Amygdala (tissue), 56 donors: ENCODE data around the gene KCNC4.

Experiments
- DNase-seq, 56 donors: peaks; one replicate each; lab custom pipeline; 2025; lab: John Stamatoyannopoulos, UW

KCNC4 gene

DNA sequence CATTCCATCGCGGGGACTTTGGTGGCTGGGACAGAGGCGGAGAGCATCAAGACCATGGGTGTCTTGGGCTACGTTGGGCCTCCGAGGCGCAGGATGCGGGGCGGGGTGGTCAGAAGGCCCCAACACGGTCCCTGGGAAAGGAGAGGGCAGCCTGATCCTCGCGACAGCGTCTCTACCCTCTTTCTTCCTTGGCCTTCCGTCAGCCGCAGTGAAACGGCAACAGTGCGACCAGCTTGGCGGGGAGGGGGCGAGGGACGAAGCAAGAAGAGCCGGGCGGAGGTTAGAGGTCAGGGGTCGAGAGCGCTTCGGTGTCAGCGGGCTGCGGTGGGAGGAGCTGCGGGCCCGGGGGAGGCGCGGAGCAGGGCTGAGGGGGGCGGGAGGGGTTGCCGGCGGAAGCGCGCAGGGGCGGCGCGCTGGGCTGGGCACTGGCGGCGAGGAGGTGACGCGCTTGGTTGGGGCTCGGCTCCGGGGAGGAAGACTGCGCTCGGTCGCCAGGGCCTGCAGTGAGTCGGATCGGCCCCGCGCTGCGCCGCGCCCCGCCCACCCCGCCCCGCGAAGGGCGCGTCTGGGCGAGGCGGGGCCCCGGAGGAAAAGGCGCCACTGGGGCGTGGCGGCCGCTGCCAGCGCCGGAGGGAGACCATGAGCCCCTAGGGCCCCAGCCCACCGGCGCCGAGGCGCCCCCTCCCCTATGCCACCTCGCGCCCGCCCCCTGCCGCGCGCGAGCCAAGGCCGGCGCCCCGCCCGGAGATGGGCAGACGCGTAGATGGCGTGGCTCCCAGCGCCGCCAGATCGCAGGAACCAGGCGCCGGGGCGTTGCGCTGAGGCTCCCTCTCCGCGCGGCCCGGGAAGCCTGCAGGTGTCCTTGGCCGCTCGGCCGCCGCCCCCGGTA lies at the start of gene KCNC4:
TSS of gene KCNC4 (plus strand) at position 600 of the 889 bp plus-strand sequence. CDS start 1,186 bp downstream, outside the sequence.
- peak in 48 of 56 donors; percentile 19 to 80 (median 63) for DNase-seq

DNA sequence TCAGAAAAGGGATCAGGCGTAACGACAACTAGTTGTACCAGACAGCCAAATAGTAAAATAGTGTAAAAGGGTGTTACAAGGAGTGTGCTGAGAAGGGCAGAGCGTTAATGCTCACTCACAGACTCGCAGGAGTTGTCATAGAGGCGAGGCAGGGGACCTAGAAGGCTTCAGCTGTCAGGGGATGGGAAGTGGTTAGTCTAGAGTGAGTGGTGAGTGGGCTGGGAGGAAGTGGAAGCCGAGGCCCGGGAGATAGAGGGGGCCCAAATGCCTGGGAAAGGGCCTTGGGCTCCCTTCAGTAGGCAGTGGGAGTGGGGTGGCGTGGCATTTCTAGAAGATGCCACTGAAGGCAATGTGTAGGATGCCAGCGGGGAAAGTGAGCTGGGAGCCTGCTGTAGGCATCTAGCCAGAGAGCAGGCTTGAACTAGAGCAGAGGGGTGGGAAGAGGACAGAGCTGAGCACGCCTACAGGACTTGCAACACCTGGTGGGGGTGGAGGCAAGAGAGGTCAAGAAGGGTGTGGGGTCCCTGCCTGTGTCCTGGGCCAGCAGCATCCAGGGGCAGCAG lies 49.5 kb upstream of the KCNC4 start:
- no peak for DNase-seq

DNA sequence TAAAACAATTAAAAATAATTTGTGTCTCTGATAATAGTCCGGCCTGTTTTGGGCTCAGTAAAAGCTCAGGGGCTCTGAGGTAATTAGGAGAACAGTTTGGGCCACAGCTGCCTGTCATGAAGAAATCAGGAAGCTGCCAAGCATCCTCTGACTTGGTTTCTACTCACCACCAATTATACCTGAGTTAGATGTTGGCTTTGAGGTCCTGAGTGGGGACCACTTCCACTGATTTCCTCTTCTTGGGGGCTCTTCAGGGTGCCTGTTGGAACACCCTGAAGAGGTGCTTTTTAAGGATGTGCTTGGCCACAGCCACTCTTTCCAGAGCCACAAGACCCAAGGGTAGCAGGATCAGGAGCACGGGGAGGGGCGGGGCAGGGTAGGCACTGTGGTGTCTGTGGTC lies 48.9 kb upstream of the KCNC4 start:
- no peak for DNase-seq

DNA sequence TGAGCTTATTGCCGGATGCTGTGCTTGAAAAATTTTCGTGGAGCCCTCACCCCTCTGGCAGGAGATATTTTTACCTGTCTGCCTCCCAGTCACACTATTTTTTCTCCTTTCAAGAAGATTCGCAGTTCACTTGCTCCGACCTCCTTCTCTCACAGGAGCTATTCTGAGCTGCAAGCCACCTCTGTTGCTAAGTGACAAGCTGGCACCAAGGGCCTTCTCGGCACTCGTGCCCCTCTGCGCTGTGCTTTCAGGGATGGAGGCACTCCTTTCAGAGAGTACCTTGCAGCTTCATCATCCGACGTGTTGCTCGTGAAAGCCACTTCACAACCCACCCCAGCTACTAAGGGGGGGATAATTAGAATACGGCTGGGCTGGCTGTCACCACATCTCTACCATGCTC lies 48.3 kb upstream of the KCNC4 start:
- DNase-seq: peak in 18 of 56 donors; percentile 18 to 68 (median 36)

DNA sequence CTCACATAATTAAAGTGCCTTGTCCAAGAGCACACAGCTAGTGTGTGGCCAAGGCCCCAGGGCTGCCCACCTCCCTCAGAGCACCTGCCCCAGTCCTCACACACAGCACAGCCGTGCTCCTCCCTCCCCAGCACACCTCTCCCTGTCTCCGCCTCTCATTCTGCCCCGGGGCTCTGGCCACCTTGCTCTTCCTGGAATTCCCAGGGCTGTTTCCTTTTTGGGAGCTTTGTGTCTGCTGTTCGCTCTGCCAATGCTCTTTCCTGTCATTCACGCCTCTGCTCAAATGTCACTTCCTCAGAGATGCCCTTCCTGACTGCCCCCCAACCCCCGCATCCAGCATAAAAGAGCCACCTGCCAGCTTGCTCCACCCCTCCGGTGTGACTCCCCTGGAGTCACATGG lies 46.5 kb upstream of the KCNC4 start:
- no peak for DNase-seq

GRCh38 chr1:110164725-110165350 lies 45.3 kb upstream of the KCNC4 start:
- no peak for DNase-seq

DNA sequence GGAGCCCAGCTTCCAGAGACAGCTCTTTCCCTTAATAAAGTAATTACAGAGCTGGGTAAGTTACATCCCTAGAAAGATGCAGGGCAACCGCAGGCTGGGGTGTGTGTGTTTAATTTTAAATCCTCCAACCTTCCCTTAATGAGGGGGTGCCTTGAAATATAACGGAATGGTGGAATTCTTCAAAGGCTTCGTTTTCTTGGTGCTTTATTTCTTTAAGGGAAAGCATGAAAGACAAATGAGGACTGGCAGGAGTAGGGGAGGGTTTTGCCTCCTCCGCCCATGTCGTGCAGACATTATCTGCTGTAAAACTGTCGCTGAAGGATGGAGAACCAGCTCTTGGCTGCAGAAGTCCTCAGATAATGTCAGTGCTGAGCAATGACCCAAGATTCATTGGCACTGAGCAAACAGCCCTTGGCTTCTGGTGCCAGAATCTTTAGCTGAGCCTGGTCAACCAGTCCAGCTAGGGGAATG lies 44.3 kb upstream of the KCNC4 start:
- no peak for DNase-seq

DNA sequence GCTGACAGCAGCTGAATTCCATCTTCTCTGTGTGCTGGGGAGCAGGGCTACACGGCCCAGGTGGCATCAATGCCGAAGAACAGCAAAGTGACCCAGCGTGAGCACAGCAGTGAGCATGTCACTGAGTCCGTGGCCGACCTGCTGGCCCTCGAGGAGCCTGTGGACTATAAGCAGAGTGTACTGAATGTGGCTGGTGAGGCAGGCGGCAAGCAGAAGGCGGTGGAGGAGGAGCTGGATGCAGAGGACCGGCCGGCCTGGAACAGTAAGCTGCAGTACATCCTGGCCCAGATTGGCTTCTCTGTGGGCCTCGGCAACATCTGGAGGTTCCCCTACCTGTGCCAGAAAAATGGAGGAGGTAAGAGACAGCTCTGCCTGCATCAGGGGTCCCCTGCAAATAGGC lies 43.3 kb upstream of the KCNC4 start:
- no peak for DNase-seq

- peak in 5 of 56 donors; percentile 11 to 57 (median 21) for DNase-seq
These were observed 39.1 kb upstream of the KCNC4 start for GRCh38 chr1:110170766-110171733.

DNA sequence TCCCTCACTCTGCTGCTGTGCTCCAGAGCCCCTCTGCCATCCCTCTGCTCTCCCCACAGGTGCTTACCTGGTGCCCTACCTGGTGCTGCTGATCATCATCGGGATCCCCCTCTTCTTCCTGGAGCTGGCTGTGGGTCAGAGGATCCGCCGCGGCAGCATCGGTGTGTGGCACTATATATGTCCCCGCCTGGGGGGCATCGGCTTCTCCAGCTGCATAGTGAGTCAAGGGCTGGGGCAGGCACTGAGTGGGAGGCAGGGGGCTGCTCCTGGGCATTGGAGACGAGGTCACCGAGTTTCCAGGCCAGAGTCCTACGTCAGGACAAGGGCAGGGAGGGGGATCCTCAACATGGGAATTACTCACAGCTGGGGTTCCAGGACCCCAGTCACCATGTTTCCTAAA lies 38.1 kb upstream of the KCNC4 start:
- no peak for DNase-seq

DNA sequence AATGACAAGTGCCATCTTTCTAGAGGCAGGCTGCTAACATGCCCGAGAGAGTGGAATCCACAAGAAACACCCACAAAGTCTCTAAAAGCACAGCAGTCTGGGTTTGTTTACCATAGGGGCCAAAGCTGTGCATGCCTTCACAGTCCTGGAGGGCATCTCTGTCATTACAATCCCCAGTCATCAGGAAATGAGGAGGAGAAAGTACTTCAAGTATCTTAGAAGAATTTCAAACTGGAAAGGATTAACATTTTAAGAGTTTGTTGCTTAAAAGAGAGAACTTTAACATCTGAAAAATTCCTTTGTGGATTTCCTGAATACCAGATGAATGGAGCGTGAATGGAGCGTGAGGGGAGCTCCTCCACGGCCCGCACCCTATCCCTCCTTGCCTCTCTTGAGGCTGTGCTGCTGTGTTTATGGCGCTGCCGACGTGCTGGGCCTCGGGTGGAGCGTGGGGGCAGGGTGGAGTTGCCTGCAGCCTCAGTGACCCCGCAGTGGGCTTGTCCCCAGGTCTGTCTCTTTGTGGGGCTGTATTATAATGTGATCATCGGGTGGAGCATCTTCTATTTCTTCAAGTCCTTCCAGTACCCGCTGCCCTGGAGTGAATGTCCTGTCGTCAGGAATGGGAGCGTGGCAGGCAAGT lies 36.5 kb upstream of the KCNC4 start:
- DNase-seq: no peak

DNA sequence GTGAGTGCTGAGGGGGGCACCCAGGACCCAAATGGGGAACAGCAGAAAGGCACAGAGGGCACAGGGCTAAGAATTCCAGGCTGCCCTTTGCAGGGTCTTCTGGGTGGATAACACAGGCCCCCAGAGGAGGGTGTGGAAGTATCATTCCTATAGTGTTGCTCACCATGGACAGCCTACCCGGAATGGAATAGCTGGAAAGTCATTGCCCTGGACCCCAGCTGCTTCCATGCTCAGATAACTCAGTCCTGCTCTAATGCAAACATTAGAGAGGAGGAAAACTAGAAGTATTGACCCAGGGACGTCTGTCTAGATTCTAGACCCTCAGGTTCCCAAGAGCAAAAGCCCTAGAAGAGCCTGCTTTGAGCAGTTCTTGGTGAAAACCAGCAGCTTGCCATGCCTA lies 35.2 kb upstream of the KCNC4 start:
- DNase-seq: no peak

DNA sequence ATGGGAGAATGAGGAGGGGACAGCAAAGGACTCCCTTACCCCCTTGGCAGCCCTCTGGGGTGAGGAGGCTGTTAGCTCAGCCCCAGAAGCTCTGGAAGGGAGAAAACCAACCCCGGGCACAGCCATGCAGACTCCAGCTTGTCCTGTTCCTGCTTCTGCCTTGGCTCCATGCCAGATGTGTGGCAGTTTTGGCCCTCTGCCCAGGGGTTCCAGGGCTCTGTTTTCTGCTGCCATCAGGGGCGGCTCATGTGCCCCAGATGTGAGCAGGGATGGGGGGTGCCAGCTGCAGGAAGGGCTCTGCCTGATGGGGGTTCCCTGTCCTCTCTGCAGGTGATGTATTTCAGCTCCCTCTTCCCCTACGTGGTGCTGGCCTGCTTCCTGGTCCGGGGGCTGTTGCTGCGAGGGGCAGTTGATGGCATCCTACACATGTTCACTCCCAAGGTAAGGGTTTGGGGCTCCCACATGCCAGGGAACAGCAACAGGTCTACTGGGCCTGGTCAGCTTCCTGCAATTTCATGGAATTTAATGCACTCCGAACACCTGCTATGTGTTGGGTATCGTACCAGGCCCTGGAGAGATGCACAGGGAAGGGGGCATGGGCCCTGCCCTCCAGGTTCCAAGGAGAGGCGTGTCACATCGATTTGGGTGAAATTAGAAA lies 33.7 kb upstream of the KCNC4 start:
- peak in 25 of 56 donors; percentile 7 to 74 (median 35) for DNase-seq

DNA sequence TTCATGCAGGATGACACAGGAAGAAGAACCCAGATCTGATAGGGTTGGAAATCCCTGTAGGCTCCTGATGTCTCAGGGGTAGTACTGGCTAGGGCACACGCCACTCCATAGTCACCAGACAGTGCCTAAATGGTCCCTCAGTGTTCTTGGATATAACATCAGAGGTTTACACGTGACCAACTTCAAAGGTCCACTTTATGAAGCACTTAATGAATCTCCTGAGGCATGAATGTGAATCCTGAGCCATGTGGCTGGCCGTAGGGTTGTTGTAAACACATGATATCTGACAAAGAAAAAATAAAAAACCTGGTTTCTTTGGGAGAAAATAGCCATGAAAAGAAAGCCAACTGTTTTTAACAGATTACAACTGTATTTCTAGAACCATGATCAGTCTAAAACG lies 32.3 kb upstream of the KCNC4 start:
- no peak for DNase-seq

GRCh38 chr1:110183642-110184167 lies 26.4 kb upstream of the KCNC4 start:
- no peak for DNase-seq

GRCh38 chr1:110184446-110184845 lies 25.7 kb upstream of the KCNC4 start:
- no peak for DNase-seq

GRCh38 chr1:110185181-110185580 lies 24.9 kb upstream of the KCNC4 start:
- DNase-seq: no peak

- DNase-seq: no peak
These were observed 23.6 kb upstream of the KCNC4 start for GRCh38 chr1:110186558-110186957.
